Stimulated activated CD4-positive, alpha-beta T cell treated with anti-CD3 and anti-CD28 coated beads, TNF-alpha, amount 100 ng/mL, for 48 hours (primary cell): ENCODE results near the gene LCN2.
A peak's percentile ranks its signal among the peaks of the same experiment; 100 is the strongest.

Source experiments
- DNase-seq, 3 donors: peaks; one replicate each; pipeline ENCODE4 v3.0.0-alpha.2; 2020; ENCODE audit warnings: low read depth in 3 of 3

LCN2 gene

GRCh38 chr9:128150594-128151308, 1.5 kb downstream of the LCN2 start:
- no peak for DNase-seq

- no peak for DNase-seq
Measured at GRCh38 chr9:128151309-128152132, 2.3 kb downstream of the LCN2 start.

- DNase-seq: no peak
Measured at GRCh38 chr9:128152133-128153059, 3.1 kb downstream of the LCN2 start.

GRCh38 chr9:128153060-128153946, 4.0 kb downstream of the LCN2 start:
- no peak for DNase-seq

GRCh38 chr9:128153947-128154695, 4.9 kb downstream of the LCN2 start:
- DNase-seq: no peak

GRCh38 chr9:128155736-128156500, 6.7 kb downstream of the LCN2 start:
- DNase-seq: no peak

- DNase-seq: peak in 2 of 3 donors; percentile 21 to 37
Measured at GRCh38 chr9:128159522-128159783, 10.2 kb downstream of the LCN2 start.

GRCh38 chr9:128159784-128160602, 10.7 kb downstream of the LCN2 start, which contains the start of gene BBLN:
Gene BBLN (plus strand): TSS chr9:128160265. CDS start chr9:128160408, 143 bp downstream.
- DNase-seq: peak; percentile 88 to 97 (median 89)

- peak in 2 of 3 donors; percentile 33 to 53 for DNase-seq
Measured at GRCh38 chr9:128160603-128160987, 11.3 kb downstream of the LCN2 start.

- DNase-seq: no peak
Measured at GRCh38 chr9:128161215-128161902, 12.1 kb downstream of the LCN2 start.

GRCh38 chr9:128162215-128163026, 13.2 kb downstream of the LCN2 start:
- no peak for DNase-seq

GRCh38 chr9:128163027-128163515, 13.8 kb downstream of the LCN2 start:
- DNase-seq: no peak

GRCh38 chr9:128163523-128164306, 14.5 kb downstream of the LCN2 start:
- no peak for DNase-seq

GRCh38 chr9:128164307-128164885, 15.1 kb downstream of the LCN2 start:
- no peak for DNase-seq

GRCh38 chr9:128166169-128166568, 16.9 kb downstream of the LCN2 start:
- DNase-seq: no peak

- no peak for DNase-seq
Measured at GRCh38 chr9:128167209-128167608, 18.0 kb downstream of the LCN2 start.
